Neuronal stem cell (in vitro differentiated cells): ENCODE measurements around the gene SOX13.

ENCODE experiments used
- DNase-seq: peaks from one replicate; pipeline ENCODE4 v3.0.0-alpha.2; 2013; ENCODE audit warnings: low spot score
- H2AFZ ChIP-seq: one replicate; pipeline ENCODE4 v1.6.1; 2013; ENCODE audit warnings: mild to moderate bottlenecking, low read length, inconsistent platforms
- H2AK5ac ChIP-seq: 2 replicates; pipeline ENCODE4 v1.6.1; 2013; ENCODE audit warnings: low read depth, mild to moderate bottlenecking, inconsistent platforms, low read length, moderate library complexity, mixed read lengths
- H2BK120ac ChIP-seq: 2 replicates; pipeline ENCODE4 v1.6.1; 2013; ENCODE audit warnings: low read depth, mild to moderate bottlenecking, inconsistent platforms, low read length, moderate library complexity, mixed read lengths
- H2BK12ac ChIP-seq: one replicate; pipeline ENCODE4 v1.6.1; 2013; ENCODE audit warnings: low read length, inconsistent platforms
- H2BK15ac ChIP-seq: 2 replicates; pipeline ENCODE4 v1.6.1; 2013; ENCODE audit warnings: mild to moderate bottlenecking, low read length, inconsistent platforms, mixed read lengths
- H2BK5ac ChIP-seq: one replicate; pipeline ENCODE4 v1.6.1; 2013; ENCODE audit warnings: inconsistent platforms, mild to moderate bottlenecking, low read length, moderate library complexity
- H3K14ac ChIP-seq: one replicate; pipeline ENCODE4 v1.6.1; 2013; ENCODE audit warnings: low read length, inconsistent platforms
- H3K18ac ChIP-seq: 2 replicates; pipeline ENCODE4 v1.6.1; 2013; ENCODE audit warnings: low read length, inconsistent platforms
- H3K23ac ChIP-seq: 2 replicates; pipeline ENCODE4 v1.6.1; 2013; ENCODE audit warnings: low read depth, mild to moderate bottlenecking, mixed read lengths, low read length, inconsistent platforms; ENCODE audit not compliant: poor library complexity
- H3K27ac ChIP-seq: replicated peaks from 3 replicates; pipeline ENCODE4 v1.5.1; 2013; ENCODE audit warnings: low read length, inconsistent platforms
- H3K27me3 ChIP-seq, 3 experiments: 2 replicates each; pipeline ENCODE4 v1.6.1; 2013; ENCODE audit warnings: low read length in 3 of 3, mild to moderate bottlenecking in 2 of 3, inconsistent platforms in 1 of 3, low read depth in 1 of 3, mixed read lengths in 1 of 3, moderate library complexity in 1 of 3; ENCODE audit not compliant: control insufficient read depth in 3 of 3, insufficient read depth in 3 of 3
- H3K36me3 ChIP-seq, 2 donors: replicated peaks in 1 of 2; 2 replicates each; pipeline ENCODE4 v1.6.1; 2013; ENCODE audit warnings: low read length in 2 of 2; ENCODE audit not compliant: control insufficient read depth in 2 of 2, insufficient read depth in 2 of 2
- H3K4ac ChIP-seq: 2 replicates; pipeline ENCODE4 v1.6.1; 2013; ENCODE audit warnings: inconsistent platforms, mild to moderate bottlenecking, low read length, moderate library complexity
- H3K4me1 ChIP-seq, 2 donors: 1 replicate in 1 of 2; 2 replicates in 1 of 2; pipeline ENCODE4 v1.6.1; 2013; ENCODE audit warnings: low read length in 2 of 2, low read depth in 1 of 2; ENCODE audit not compliant: control insufficient read depth in 2 of 2, insufficient read depth in 1 of 2
- H3K4me2 ChIP-seq: one replicate; pipeline ENCODE4 v1.6.1; 2013; ENCODE audit warnings: mild to moderate bottlenecking, low read length, inconsistent platforms; ENCODE audit not compliant: insufficient read depth, poor library complexity, severe bottlenecking
- H3K4me3 ChIP-seq, 2 donors: 2 replicates each; pipeline ENCODE4 v1.5.1; 2013; ENCODE audit warnings: low read length in 2 of 2, mild to moderate bottlenecking in 2 of 2, inconsistent platforms in 1 of 2, moderate library complexity in 1 of 2
- H3K79me1 ChIP-seq: one replicate; pipeline ENCODE4 v1.6.1; 2013; ENCODE audit warnings: low read depth, mild to moderate bottlenecking, inconsistent platforms, low read length, moderate library complexity
- H3K9ac ChIP-seq: one replicate; pipeline ENCODE4 v1.6.1; 2013; ENCODE audit warnings: mild to moderate bottlenecking, low read depth, low read length, inconsistent platforms; ENCODE audit not compliant: poor library complexity
- H3K9me3 ChIP-seq, 2 donors: replicated peaks in 1 of 2; 2 replicates each; pipeline versions ENCODE3 to v1.6.1; 2013; ENCODE audit warnings: low read length in 2 of 2, mild to moderate bottlenecking in 2 of 2, inconsistent platforms in 1 of 2, low read depth in 1 of 2, mixed read lengths in 1 of 2, moderate library complexity in 1 of 2; ENCODE audit not compliant: control insufficient read depth in 2 of 2, insufficient read depth in 1 of 2
- H4K8ac ChIP-seq: one replicate; pipeline ENCODE4 v1.6.1; 2013; ENCODE audit warnings: low read depth, mild to moderate bottlenecking, inconsistent platforms, low read length, moderate library complexity
- H4K91ac ChIP-seq: one replicate; pipeline ENCODE4 v1.6.1; 2013; ENCODE audit warnings: low read length, low read depth, mild to moderate bottlenecking, inconsistent platforms; ENCODE audit not compliant: poor library complexity
- WGBS, 2 donors: extraction: QIAGEN DNeasy Blood & Tissue Kit; methylation state at CpG; one replicate each; pipeline ENCODE4 v1.1.7; 2013; ENCODE audit warnings: missing lambda C conversion rate in 2 of 2, mixed read lengths in 1 of 2; ENCODE audit not compliant: insufficient read length in 2 of 2, insufficient replicate concordance in 1 of 2; ENCODE audit errors: extremely low coverage in 2 of 2; 5-methylcytosine and 5-hydroxymethylcytosine counted together

SOX13 gene

GRCh38 chr1:204142032-204142974 is 69.4 kb downstream of the SOX13 start:
- no peak overlapping the region for H2BK15ac ChIP-seq
- H3K27me3 ChIP-seq: no peaks in the 10 kb centered on the region
- no peaks in the 10 kb centered on the region for H3K79me1 ChIP-seq
- no peak overlapping the region for H4K91ac ChIP-seq
- no peaks in the 10 kb centered on the region for H3K4me1 ChIP-seq
- no peak overlapping the region for H3K4me3 ChIP-seq
- DNase-seq: no peak
- H2AFZ ChIP-seq: no peak overlapping the region
- H3K23ac ChIP-seq: no peak overlapping the region
- no peak overlapping the region for H2AK5ac ChIP-seq
- no peak overlapping the region for H3K9ac ChIP-seq
- H3K4ac ChIP-seq: no peak overlapping the region
- no peak overlapping the region for H4K8ac ChIP-seq
- H3K9me3 ChIP-seq: no peaks in the 10 kb centered on the region
- no CpG with 5 or more reads among the region's 5 CpGs for WGBS, 2 donors
- no peak overlapping the region for H3K4me2 ChIP-seq
- H3K36me3 ChIP-seq: no peaks in the 10 kb centered on the region
- H2BK5ac ChIP-seq: no peak overlapping the region
- H2BK12ac ChIP-seq: no peak overlapping the region
- H3K18ac ChIP-seq: peak overlapping the region; percentile 64
- H3K14ac ChIP-seq: no peak overlapping the region
- H3K27ac ChIP-seq: no peak overlapping the region
- no peak overlapping the region for H2BK120ac ChIP-seq

DNA sequence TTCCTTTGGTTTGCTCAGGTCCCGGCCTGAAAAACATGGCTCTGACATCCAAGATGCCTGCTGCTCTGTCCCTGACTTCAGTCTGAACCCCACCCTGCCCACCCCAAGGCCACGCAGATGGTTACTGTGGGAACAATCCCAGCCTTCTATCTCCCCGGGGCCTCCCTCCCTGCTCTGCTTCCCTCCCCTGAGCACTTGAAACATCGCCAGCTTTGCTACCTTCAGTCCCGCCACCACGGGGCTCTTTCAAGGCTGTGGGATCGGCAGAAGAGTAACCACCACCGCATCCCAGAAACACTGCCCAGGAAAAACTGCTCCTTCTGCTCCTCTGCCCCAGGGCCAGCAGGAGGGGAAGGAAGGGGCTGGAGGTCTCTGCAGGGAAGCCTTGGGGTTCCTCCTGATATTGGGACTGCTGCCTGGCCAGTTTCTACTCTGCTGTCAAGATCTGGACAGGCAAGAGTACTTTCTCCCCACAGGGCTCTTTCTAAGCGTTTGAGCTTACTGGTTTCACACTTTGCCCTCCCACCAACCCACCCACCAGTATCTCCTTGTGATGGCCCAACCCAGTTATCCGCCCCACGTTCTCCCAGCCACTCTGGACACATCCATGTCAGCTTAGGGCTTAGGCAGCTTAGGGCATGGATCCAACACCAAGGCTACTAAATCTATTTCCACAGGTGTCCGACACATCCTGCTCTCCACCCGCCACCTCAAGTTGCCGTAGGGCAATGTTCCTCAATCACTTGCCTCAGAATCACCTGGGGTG is 70.5 kb downstream of the SOX13 start:
- no peak overlapping the region for H2BK120ac ChIP-seq
- no peak overlapping the region for H3K4me3 ChIP-seq
- no peaks in the 10 kb centered on the region for H3K36me3 ChIP-seq
- H3K4me2 ChIP-seq: no peak overlapping the region
- H3K4me1 ChIP-seq: peaks cover 6 to 10% of the 10 kb centered on the region in 2 donors
- H2AFZ ChIP-seq: no peak overlapping the region
- H4K91ac ChIP-seq: no peak overlapping the region
- H3K27ac ChIP-seq: no peak overlapping the region
- no peak overlapping the region for H3K14ac ChIP-seq
- H2BK5ac ChIP-seq: no peak overlapping the region
- no peak for DNase-seq
- H3K23ac ChIP-seq: no peak overlapping the region
- no peak overlapping the region for H2AK5ac ChIP-seq
- no peaks in the 10 kb centered on the region for H3K79me1 ChIP-seq
- WGBS, 2 donors: no CpG with 5 or more reads among the region's 14 CpGs
- H4K8ac ChIP-seq: no peak overlapping the region
- no peaks in the 10 kb centered on the region for H3K9me3 ChIP-seq
- H2BK12ac ChIP-seq: no peak overlapping the region
- no peak overlapping the region for H3K18ac ChIP-seq
- no peak overlapping the region for H3K4ac ChIP-seq
- no peak overlapping the region for H2BK15ac ChIP-seq
- no peak overlapping the region for H3K9ac ChIP-seq
- peaks cover 0 to 3% (median 0%) of the 10 kb centered on the region in 3 experiments for H3K27me3 ChIP-seq

GRCh38 chr1:204145033-204145504 is 72.2 kb downstream of the SOX13 start:
- H3K27ac ChIP-seq: no peak overlapping the region
- no peaks in the 10 kb centered on the region for H3K9me3 ChIP-seq
- H3K36me3 ChIP-seq: no peaks in the 10 kb centered on the region
- peaks cover 0 to 6% (median 0%) of the 10 kb centered on the region in 3 experiments for H3K27me3 ChIP-seq
- no peak overlapping the region for H2BK12ac ChIP-seq
- no peak overlapping the region for H3K4ac ChIP-seq
- no peak overlapping the region for H2AFZ ChIP-seq
- no peaks in the 10 kb centered on the region for H3K79me1 ChIP-seq
- no peak overlapping the region for H2BK120ac ChIP-seq
- no peak overlapping the region for H3K14ac ChIP-seq
- no CpG with 5 or more reads among the region's 4 CpGs for WGBS, 2 donors
- no peak overlapping the region for H2BK5ac ChIP-seq
- DNase-seq: no peak
- H4K91ac ChIP-seq: no peak overlapping the region
- no peak overlapping the region for H4K8ac ChIP-seq
- H3K4me2 ChIP-seq: no peak overlapping the region
- no peak overlapping the region for H3K9ac ChIP-seq
- no peak overlapping the region for H3K4me3 ChIP-seq
- H3K4me1 ChIP-seq: peaks cover 6 to 10% of the 10 kb centered on the region in 2 donors
- H2BK15ac ChIP-seq: no peak overlapping the region
- H3K23ac ChIP-seq: no peak overlapping the region
- no peak overlapping the region for H2AK5ac ChIP-seq
- H3K18ac ChIP-seq: no peak overlapping the region

- Histone ChIP-seq H3K23ac (no peak overlapping the region), H3K79me1 (no peaks in the 10 kb centered on the region), H3K4me2 (no peak overlapping the region), H3K9me3 (peaks cover 0 to 1% of the 10 kb centered on the region in 2 donors), H3K4me3 (no peak overlapping the region), H3K27me3 (peaks cover 0 to 12% (median 0%) of the 10 kb centered on the region in 3 experiments), H3K36me3 (no peaks in the 10 kb centered on the region), H3K4ac (no peak overlapping the region), H2BK12ac (no peak overlapping the region), H2BK120ac (no peak overlapping the region), H3K27ac (no peak overlapping the region), H4K91ac (no peak overlapping the region), H2AK5ac (no peak overlapping the region), H2AFZ (no peak overlapping the region), H3K14ac (no peak overlapping the region), H3K9ac (no peak overlapping the region), H3K4me1 (peaks cover 10% of the 10 kb centered on the region in 2 donors), H4K8ac (no peak overlapping the region), H3K18ac (no peak overlapping the region), H2BK5ac (no peak overlapping the region), H2BK15ac (no peak overlapping the region)
- no CpG with 5 or more reads among the region's 6 CpGs for WGBS, 2 donors
- DNase-seq: no peak
These were observed 73.4 kb downstream of the SOX13 start for GRCh38 chr1:204146309-204146708.
